ENCODE results near the gene RAB44. TPM values are rescaled to one million over a fixed set of nuclear protein-coding genes. Genes with fewer than 3 reads are reported as not detected.

Gene RAB44, protein sequence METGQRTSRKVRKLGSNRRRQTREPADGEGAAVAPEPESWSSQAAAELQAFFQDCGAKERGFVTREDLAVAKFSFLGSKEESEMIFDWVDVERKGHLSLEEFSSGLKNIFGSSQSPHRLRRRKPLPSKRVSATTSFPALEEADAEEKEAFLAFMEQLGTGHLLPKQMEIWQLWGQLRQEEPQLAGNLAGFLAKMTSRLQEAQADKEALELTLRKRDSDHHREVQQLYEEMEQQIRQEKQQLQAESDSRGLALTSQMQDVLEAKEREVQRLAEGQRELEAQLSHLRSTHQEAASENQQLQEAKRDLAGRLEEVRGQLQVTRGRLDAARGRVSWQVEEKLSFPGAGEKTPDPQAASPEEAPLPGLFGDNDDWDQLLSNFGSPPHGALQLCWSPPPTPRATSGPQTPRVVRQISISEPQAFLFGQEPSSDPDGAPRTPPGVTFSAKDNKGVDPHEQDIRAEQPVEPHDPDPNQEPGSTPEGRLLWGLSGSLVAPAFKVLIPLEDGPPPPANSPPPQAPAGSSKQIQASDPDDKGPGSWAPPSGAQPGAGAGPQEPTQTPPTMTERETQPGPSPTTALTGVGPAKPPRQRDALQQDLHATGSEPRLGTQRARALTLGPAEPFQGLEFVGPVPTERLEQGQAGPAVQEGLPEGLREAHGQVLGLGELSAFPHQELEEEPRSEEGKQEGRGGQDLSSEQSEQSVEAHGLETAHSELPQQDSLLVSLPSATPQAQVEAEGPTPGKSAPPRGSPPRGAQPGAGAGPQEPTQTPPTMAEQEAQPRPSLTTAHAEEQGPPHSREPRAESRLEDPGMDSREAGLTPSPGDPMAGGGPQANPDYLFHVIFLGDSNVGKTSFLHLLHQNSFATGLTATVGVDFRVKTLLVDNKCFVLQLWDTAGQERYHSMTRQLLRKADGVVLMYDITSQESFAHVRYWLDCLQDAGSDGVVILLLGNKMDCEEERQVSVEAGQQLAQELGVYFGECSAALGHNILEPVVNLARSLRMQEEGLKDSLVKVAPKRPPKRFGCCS
- total RNA-seq (2022; extraction: Qiagen RNA extraction): 0.03 to 0.06 TPM (median 0.04 TPM) in 4 of 5 replicates, not detected in the other

DNA sequence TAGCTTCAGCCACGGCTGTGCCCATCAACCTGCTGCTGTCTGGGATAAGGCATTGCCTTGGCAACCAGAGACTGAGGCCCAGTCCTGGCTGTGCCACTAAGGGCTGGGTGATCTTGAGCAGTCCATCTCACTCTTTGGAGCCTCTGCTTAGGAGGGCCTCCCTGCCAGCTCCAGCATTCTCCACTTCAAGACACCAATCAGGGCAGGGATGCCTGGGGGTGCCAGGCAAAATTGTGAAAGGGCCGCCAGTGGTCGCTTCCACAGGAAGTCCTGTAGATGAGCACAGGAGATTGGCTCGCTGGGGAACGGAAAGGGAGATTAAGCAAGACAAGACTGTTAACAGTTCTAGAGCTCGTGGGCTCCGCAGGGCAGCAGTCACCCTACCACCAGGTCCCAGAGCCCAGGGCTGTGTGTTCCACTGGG is at the start of gene RAB44:
TSS of gene RAB44 (plus strand) at position 346 of the 423 bp plus-strand sequence. CDS start 6,410 bp downstream, outside the sequence.

DNA sequence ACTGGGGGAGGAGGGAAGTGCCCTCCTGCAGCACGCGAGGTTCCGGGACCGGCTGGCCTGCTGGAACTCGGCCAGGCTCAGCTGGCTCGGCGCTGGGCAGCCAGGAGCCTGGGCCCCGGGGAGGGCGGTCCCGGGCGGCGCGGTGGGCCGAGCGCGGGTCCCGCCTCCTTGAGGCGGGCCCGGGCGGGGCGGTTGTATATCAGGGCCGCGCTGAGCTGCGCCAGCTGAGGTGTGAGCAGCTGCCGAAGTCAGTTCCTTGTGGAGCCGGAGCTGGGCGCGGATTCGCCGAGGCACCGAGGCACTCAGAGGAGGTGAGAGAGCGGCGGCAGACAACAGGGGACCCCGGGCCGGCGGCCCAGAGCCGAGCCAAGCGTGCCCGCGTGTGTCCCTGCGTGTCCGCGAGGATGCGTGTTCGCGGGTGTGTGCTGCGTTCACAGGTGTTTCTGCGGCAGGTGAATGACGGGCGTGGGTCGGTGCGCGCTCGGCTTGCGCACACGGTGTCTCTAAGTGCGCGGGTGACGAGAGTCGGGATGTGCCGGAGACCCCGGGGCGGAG is 19.1 kb upstream of the RAB44 start, which contains the start of gene CDKN1A:
TSS of gene CDKN1A (plus strand) at position 227 of the 555 bp plus-strand sequence. CDS start 5,388 bp downstream, outside the sequence.

Other genes starting within 250 kb of the RAB44 start
- gene STK38, start 150.3 kb upstream of the RAB44 start, total RNA-seq (2022; extraction: Qiagen RNA extraction): 15.7 to 17.6 TPM (median 16.1 TPM) in 5 replicates
- gene SRSF3, start 103.5 kb upstream of the RAB44 start, total RNA-seq (2022; extraction: Qiagen RNA extraction): 483 to 688 TPM (median 515 TPM) in 5 replicates
- 247 to 306 TPM (median 300 TPM) in 5 replicates for gene CDKN1A, start 19.1 kb upstream of the RAB44 start, total RNA-seq (2022; extraction: Qiagen RNA extraction)
- gene CPNE5, start 141.6 kb downstream of the RAB44 start, total RNA-seq (2022; extraction: Qiagen RNA extraction): 0.06 to 0.20 TPM (median 0.12 TPM) in 5 replicates
- gene PPIL1, start 177.0 kb downstream of the RAB44 start, total RNA-seq (2022; extraction: Qiagen RNA extraction): 41.6 to 46.3 TPM (median 43.4 TPM) in 5 replicates
- 13.4 to 19.0 TPM (median 16.5 TPM) in 5 replicates for gene C6orf89, start 188.1 kb downstream of the RAB44 start, total RNA-seq (2022; extraction: Qiagen RNA extraction)